Retinal pigment epithelial cell (primary cell): ENCODE data around the gene NFS1.
"Not testable (repeated sequence)": the region's sequence is repeated elsewhere in the genome, so short reads cannot be mapped to it uniquely, and the experiment has no call there.

Source experiments
- DNase-seq: peaks from one replicate; pipeline ENCODE4 v3.0.0-alpha.2; 2010; ENCODE audit warnings: low read depth
- H3K4me3 ChIP-seq: 2 replicates; pipeline ENCODE4 v1.5.1; 2011; ENCODE audit warnings: mild to moderate bottlenecking, low read length, control low read depth, moderate library complexity
- CTCF ChIP-seq: conservative IDR thresholded peaks from 2 replicates; pipeline ENCODE4 v1.5.1; 2011; ENCODE audit warnings: low read depth, low read length, control low read depth, inconsistent platforms

Gene NFS1

GRCh38 chr20:35710039-35710438 lies 10.9 kb upstream of the NFS1 start:
- no peak overlapping the region for H3K4me3 ChIP-seq
- TF ChIP-seq CTCF, result no peak
- DNase-seq, result no peak

GRCh38 chr20:35709259-35709658 lies 10.1 kb upstream of the NFS1 start:
- no peak for TF ChIP-seq CTCF
- no peak overlapping the region for H3K4me3 ChIP-seq
- DNase-seq, result no peak

DNA sequence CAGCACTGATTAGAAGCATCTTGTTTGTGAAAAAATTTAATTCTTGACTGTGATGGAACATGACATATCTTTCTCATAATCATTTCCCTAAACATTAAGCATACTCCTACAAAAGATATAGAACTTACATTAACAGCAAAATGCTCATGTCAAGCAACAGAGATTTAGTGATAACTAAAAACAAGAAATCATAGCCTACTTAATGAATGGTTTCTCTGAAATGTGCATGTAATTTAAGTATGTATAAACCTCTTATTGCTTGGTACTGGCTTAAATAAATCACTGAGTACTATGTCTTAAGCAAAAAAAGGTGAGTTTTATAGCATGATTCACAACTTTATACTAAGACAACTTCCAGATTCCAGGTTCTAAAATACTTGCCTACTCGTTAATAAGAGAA lies 9.3 kb upstream of the NFS1 start:
- TF ChIP-seq CTCF, result no peak
- DNase-seq, result no peak
- no peak overlapping the region for H3K4me3 ChIP-seq

DNA sequence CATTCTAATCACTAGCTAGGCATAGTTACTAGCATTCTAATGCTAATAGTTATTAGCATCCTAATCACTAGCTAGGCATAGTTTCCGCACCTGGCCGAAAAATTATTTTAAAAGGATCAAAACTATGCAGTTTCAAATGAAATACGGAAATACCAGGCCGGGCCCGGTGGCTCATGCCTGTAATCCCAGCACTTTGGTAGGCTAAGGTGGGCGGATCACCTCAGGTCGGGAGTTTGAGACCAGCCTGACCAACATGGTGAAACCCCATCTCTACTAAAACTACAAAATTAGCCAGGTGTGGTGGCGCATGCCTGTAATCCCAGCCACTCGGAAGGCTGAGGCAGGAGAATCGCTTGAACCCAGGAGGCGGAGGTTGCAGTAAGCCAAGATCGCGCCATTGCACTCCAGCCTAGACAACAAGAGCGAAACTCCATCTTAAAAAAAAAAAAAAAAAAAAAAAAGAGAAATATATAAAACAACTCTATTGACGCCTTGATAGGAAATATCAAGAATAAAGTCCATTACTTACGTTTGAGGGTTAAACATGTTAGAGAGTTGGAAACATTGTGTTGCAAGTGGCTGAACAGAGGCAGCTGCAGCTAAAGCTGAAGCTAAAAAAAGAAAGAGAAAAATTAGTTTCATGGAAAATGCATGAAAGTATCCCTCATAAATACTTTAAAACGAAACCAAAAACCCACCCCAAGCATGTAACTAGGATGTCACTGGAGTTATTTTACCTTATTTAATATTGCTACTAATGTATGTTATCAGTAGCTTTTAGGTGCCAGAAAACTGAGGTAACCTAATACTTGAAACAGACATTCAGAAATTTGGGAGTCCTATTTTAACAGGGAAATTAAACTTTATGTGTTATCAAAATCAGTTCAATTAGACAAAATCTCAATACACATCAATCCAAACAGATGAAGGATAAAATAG lies 7.7 kb upstream of the NFS1 start:
- H3K4me3 ChIP-seq, DNase-seq: not testable (repeated sequence)

GRCh38 chr20:35705894-35706293 lies 6.7 kb upstream of the NFS1 start:
- not testable (repeated sequence) for DNase-seq

DNA sequence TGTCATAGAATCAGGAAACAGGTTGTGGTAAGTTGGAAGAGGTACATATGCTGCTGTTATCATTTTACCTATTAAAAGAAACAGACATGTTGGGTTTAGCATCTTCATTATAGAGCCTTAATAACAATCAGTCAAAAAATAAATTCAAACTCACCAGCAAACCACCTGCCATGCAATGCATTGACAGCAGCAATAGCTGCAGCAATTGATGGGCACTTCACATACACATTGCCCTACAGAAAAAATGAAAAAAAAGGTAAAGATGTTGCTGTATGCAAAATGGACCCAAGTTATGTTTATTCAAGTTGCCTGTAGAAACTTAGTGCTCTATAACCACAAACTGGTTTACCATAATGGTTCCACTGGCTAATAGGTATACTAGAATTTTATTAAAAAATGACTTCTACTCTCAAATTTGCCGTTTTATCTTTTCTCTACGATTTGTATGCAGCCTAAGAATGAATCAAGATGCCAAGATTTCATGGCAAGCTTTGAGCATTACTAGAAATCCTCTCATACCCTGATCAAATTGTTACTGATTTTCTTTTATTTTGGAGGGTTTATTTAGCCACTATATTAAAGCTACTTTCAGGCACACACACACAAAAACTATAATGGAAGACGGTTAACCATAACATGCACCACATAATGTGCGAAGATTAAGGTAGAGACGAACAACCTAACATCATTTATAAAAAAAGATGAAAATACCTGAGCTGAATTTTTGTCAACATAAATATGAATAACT lies 5.5 kb upstream of the NFS1 start:
- H3K4me3 ChIP-seq, result no peak overlapping the region
- TF ChIP-seq CTCF, result no peak
- DNase-seq, result no peak

More at GRCh38 chr20:35705894-35706293, 6.7 kb upstream of the NFS1 start:
- H3K4me3 ChIP-seq, result not testable (repeated sequence)

DNA sequence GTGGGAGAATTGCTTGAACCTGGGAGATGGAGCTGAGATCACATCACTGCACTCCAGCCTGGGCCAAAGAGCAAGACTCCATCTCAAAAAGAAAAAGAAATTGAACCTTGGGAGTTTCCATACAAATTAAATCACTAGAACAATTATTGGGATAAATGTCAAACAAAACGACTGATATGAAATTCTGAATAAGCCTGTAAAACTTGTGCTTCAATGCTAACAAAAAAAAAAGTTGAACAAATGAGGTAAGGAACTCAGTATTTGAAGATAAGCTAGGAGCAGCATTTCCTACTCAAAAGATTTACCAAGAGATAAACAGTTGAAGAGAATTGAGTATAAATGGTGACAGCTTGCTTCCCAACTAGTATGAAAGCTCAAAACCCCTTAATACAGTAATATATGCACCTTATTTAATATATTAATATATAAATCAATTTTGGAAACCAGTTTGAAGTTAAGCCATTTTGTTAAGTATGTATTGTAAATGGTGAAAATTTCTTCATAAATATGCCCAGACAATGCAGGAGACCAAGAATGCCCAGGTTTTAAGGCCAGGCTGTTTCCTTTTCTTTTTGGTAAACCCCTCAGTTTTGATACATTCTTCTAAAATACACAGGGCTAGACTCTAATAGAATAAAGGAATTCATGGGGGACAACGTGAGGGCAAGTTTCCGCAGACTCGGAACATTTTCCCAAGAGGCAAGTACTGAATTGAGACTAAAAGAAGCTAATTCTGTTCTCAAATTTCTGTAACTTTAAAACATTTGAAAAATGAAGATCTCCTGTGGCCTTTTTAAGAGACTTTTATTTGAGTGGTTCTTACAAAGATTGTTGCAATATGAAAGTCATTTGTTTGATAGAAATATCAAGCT lies 3.9 kb upstream of the NFS1 start:
- TF ChIP-seq CTCF, result no peak
- no peak for DNase-seq
- H3K4me3 ChIP-seq, result no peak overlapping the region
